GM21786 (cell line): ENCODE measurements around the gene CDK14.

ENCODE experiments used
- ATAC-seq: cut with Tn5 transposase; IDR thresholded peaks from one replicate; pipeline ENCODE4 v1.9.1; 2021; ENCODE audit not compliant: unreplicated experiment

Gene CDK14

DNA sequence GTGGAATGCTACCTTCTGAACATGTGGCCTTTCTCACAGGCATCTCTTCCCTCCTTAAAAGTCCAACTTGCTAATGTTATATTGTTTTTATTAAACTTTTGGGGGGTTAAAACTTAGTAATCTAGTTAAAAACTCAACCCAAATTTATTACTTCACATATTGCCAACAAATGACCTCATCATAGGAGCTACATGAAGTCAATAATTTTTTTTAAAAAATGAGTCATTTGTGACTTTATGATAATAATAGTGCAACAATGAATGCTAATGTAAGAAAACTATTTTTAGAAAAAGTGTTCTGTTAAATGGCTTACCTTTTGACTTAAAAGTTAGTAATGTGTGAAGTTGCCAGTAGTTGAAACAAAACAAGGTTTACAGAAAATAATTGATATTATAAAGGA lies 342.2 kb downstream of the CDK14 start:
- no peak for ATAC-seq

DNA sequence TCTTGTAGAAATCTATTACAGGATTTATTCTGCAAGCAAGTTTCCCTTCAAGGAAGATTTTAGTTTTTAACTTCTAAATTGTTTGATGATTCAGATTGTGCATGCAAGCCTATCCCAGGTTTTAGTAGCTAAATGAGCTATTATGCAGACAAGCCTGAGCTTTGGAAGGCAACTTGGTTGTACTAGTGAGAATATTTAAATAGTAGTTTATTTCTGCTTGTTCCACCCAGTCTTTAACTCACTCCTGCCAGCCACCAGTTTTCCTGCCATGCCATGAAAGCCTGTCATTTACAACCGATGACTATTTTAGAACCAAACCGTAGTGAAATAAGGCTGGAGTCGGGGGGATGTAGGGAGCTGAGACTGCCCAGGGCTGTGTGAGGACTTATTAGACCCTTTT lies 343.5 kb downstream of the CDK14 start:
- no peak for ATAC-seq

DNA sequence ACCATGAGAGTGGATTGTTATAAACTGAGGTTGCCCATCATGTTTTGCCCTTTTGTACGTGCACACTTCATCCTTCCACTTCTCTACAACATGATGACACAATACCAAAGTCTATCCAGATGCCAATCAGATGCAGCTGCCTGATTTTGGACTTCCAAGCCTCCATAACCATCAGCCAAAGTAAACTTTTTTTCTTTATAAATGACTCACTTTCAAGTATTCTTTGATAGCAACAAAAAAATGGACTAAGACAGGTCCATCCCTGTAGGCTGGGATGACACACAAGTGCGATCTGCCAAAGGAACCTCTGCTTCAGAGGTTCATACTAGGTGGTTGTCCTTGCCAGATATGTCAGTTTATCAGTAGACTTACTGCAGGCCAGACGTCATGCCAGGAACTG lies 347.9 kb downstream of the CDK14 start:
- ATAC-seq: no peak

DNA sequence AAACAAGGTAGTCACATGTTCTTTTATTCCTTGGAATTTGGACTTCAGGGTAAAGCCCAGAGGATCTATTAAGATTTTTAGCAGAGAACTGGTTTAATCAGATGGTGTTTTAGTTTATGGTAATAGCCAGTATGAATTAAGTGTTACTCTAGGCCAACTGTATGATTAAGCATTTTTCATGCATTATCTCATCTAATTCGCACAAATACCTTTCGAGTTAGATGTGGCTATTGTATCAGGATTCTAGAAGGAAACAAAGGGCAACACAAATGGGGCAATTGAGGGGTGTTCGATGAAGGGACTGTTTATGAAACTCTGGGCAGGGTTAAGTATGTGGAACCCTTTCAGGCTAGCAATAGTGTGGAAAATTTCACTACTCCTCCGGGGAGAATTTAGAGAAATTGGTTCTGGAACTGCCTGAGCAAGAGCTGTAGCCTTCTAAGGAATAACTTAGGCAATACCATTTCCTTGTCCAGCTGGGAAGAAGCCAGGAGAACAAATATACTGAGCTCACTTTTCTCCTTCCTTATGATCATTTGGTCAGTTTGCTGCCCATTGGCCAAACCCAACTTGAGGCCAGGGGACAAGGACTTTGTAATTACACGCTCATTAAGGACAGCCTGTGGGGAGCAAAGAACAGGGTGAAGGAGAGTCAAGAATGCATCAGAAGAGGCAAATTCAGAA lies 349.1 kb downstream of the CDK14 start:
- ATAC-seq: no peak

DNA sequence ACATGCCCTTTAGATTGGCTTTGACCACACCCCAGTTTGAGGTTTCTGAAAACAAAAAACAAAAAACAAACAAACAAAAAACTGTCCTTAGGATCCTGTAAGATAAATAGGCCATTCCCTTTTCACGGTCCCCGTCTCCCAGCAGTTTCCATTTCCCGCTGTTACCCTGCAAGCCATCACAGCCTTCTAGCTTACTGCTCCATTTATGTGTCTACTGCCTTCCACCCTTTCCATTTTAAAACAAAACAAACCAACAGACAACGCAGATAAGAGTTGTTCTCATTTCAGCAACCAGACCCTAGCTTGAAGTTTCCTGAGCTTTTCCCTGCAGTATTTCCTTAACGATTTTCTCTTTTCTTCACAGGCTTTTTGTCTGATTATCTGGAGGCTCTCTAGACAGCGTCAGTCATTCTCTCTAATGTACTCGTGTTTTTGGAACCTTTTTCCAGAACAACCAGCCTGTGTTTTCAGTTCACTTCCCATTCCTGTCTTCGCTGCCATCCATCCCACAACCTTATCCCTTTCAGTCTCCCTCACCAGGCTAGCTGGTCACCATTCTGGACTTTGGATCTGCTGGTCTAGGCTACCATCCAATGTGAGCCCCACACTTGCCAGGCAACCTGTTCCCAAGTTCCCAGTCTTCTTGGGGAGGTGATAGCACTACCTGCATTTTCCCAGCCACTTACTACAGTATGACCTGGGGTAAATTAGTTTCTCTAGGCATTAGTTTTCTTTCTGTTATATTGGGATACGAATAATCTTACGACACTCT lies 350.8 kb downstream of the CDK14 start:
- no peak for ATAC-seq

DNA sequence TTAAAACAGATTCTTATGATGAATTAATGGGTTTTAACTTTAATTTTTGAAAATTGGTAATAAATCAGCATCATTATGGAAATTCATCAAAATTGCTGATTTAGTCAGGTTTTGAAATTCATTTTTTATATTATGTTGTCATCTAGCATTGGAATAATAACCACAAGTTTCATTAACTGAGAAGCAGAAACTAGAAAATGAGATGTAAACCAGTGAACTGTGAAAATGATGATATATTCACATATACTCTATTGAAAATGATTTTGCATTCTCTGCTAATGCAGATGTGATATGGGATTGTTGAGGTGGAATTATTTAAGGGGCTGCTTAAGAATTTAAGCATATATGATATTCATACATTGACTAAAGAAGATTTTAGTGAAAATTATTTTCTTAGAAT lies 352.0 kb downstream of the CDK14 start:
- no peak for ATAC-seq

DNA sequence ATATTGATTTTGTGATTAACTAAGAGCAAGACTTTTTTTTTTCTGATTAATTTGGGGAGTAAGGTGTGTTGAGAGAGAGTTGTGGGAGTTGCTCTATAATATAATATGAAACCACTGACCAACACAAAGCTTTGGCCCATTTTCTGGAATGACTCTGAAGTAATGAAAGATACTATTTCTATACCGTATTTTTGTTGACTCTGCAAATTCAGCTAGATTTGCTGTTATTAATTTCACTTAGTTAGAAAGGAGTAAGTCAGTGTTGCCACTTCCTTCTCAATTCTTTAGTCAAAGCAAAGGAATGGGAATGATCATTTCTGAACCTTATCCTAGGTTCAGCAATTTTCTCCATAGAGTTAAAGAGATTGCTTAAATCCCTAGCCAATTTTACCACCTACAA lies 355.1 kb downstream of the CDK14 start:
- ATAC-seq: no peak

DNA sequence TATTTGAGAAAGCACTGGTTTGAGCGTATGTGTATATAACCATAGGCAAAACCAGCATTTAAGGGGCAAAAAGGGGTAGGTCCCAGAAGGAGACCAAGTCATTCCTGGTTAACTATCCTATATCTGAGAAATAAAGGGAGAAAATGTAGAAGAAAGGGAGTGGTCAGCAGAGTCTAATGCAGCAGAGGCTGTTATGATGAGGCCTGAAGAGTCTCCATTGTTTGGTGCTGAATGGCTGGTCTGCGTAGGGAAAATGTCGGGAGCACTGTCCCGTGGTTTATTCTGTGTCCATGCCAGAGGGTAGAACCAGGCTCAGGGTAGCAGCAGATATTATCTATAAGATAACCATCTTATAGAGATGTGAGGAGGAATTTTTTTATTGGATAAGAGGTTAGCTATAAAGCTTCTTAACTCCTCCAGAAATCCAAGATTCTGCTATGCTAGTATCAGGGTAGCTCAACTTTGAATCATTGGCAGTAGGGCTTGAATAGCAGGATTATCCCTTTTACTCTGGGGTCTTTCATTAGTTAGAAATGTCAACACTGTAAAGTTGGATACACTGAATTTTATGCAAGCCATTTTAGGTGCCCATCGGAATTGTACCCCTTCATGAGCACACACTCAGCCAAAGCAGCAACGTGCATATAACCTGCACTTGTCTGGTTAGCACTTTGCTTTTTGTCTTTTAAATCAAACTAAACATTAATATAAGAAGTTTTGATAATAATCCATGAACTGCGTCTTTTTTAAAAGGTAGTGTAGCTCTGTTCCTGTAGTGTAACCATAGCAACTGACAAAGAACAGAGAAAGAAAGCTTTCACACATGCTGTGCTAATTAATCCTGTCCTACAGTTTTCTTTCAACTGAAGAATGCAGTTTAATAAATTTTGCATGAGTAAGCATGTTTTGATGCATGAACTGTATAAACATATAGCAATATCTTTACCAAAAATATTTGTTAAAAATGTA lies 356.1 kb downstream of the CDK14 start:
- ATAC-seq: no peak

DNA sequence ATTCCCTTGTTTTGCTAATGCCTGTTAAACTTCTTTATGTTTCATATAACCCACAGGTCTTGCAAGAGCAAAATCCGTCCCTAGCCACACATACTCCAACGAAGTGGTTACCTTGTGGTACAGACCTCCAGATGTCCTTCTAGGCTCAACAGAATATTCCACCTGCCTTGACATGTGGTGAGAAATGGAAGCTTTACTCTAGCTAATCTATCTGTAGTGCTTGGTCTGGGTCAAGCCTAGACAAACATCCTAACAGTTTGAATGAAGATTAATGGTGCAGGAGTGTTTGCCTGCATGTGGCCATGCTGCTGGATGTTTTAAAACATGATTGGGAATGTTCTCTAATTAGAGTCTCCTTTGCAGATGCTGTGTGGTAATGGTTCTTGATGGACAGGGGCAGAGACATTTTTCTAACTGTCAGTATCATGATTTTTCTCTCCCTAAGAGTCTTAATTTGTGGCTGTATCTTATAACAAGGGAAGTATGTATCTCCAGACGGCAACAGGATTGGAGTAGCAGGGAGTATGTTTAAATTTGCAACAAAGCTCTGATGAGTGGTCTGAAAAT lies 359.6 kb downstream of the CDK14 start:
- ATAC-seq: no peak

DNA sequence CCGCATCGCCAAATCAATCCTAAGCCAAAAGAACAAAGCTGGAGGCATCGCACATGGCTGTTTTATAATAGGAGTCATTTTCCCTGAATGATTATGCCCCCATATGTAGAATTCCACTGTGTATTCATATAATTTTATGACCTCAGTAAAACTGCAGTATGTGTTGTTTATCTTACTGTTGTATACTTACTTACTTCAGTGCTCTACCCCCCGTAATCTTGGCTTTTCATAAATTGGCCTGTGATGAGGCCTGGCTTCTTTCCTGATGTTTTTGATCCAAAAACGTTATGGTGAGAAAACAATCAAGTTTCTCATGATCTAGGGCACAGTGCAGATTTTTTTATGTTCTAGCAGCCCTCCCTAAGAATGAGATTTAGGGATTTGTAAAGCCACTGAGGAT lies 361.8 kb downstream of the CDK14 start:
- no peak for ATAC-seq

DNA sequence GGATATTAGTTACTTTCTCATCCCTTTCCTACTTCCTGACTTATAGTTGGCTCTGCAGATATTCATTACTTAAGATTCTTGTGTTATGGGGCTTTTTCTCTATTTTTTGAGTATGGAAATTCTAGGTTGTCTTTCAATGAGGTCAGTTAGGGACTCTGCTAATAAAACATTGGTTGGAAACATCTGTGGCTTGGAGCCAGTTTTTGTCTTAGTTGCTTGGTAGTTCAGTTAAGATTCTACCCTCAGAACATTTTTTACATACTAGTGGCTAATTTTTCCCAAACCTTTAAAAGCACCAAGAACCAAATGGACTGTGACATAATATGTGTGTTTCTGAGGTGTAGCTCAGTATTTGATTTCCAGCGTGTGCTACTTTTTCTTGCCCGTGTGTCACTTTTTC lies 362.5 kb downstream of the CDK14 start:
- ATAC-seq: no peak

DNA sequence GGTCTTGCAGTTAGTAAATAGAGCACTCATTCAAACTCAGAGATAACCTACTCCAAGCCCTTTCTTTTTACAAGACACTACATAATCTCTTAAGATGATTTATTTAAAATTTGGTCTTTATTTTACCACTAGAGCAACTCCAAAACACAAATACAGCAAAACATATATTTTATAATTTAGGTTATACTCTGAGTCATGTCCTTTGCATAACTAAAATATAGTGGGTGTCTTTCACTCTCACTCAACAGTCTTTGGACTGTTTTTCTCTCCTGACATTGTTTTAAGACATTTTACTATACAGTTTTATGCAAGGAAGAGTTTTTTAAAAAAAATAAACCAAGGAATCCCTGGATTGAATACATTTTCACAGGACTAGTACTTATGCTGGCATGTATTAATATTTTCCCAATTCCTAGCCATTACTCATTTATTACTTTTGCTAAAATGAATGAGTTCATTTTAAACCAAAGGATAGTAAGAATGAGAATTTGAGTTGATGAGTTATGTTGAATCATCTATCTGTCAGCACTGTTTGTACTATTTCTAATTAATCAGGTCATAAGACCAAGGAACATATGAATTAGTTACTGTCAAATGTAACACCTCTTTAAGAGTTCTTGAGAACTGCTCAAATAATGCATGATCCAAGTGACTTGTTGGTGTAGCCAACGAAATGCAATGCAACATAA lies 365.1 kb downstream of the CDK14 start:
- no peak for ATAC-seq

DNA sequence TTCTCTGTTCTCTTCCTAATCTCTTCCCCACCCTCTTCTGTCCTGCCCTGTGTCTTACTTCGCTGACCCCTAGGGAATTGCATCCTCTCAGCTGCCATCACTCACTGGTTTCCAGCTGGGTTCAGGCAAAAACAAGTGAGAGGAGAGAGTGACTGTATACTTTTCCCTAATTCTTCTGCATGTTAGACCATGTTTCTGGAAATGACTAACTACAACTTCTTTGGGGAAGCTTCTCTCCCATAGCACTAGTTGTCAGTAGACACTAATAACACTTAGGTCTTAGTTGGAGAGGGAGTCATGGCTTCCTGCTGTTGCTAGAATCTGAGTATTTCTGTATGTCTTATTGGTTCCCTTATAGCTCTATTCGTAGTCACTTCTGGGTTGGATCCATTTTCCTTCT lies 369.1 kb downstream of the CDK14 start:
- no peak for ATAC-seq

DNA sequence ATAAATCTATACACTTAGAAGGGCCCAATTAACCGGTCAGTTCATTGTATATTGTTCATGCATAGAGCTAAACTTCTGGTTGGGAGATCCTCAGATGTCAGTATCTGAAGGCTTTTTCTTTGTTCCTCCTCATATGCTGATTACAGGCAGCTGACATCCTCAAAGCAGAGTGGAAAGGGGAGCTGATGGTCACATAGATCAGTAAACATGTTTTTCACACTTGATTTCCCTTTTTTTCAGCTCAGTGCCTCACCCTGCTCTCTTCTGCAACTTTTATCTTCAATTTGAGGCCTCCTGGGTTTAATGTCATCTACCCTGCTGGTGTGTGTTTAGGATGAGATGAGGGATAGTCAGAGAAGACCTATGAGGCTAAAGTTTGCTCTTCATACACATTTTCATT lies 370.2 kb downstream of the CDK14 start:
- ATAC-seq: no peak

DNA sequence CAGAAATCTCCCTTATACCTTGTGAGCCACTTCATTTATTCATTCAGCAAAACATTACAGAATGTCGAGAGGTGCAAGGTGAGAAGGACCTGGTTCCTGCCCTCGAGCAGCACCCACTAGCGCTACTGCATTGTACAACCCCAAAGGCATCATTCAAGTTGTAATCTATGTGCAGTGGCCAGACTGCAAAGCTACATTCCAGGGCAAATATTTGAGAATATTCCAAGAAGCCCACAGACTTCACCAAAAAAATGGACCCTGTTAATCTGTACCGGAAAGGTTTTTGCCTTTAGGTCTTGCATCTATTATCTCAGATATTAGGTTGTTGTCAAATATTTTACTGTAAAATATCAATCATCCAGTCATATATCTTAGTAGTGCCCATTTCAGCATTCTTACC lies 372.8 kb downstream of the CDK14 start:
- no peak for ATAC-seq

DNA sequence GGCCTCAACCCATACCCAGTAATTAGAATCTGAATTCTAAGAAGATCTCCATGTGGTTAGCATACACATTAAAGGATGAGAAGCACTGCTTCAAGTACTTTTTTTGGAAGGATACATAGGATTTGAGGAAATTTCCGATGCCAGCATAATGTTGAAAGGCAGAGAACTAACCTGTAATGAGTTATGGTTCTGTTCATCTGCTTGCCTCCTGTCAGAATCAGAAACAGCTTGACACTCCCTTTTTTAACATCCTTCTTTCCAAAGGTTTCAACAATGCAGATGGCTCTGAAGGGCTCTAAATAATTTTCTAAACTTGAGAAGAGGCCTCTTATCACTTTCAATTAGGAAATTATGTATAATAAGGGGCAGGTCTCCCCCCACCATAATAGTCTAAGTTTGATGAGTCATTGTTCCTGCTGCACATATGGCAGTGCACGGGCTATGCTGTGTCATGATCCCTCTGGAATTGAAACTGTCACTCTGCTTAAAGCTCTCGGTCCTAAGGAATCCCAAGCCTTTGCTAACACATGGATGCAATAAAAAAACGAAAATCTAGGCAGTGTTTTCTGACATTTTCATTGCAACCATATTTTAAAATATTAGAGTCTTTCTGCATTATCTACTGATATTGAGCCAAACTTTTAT lies 376.9 kb downstream of the CDK14 start:
- no peak for ATAC-seq

DNA sequence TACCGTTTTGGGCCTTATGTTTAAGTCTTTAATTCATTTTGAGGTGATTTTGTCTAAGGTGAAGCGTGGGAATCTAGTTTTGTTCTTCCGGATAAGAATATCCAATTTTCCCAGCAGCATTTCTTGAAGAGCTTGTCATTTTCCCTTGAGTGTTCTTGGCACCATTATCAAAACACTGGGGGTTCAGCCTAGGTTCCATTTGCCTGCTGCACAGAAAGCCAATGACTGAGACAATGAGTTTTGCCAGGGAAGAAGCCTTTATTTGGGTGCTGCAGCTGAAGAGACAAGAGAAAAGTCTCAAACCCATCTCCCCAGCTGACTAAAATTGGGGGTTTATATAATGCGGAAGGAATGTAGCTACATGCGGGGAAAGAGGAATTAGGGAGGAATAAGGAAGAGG lies 380.9 kb downstream of the CDK14 start:
- ATAC-seq: no peak

DNA sequence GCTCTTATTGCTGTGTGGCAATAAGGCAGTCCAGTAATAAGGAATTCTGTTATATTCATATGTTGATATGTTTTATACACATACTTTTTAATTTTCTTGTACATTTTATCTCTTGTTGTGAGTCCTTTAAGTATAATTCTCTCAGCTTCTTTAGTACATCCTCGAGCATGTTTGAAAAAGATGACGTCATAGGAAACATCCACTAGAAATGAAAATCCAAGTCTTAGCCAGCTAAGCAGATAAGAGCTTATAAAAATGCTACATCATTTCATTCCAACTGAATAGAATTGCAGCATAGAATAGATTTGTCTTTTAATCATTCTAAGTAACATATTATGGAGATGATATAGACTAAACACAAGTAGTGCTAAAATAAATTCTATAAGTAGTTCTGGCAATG lies 384.4 kb downstream of the CDK14 start:
- ATAC-seq: no peak

DNA sequence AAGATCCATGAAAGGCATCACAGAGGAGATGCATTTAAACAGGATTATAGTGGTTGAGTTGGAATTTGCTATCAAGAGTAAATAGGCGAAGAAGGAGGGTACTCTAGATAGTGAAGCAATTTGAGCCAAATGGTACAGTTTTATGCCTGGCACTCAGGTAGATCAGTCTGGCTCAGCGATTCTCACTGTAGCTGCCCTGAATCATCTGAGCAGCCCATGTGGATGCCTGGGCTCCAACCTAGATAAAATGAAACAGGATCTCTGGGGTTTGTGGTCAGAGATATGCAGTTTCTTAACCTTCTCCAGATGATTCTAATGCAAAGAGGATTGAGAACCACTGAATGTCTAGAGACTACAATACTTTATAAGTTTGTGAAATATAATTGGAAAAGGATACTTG lies 386.1 kb downstream of the CDK14 start:
- no peak for ATAC-seq

DNA sequence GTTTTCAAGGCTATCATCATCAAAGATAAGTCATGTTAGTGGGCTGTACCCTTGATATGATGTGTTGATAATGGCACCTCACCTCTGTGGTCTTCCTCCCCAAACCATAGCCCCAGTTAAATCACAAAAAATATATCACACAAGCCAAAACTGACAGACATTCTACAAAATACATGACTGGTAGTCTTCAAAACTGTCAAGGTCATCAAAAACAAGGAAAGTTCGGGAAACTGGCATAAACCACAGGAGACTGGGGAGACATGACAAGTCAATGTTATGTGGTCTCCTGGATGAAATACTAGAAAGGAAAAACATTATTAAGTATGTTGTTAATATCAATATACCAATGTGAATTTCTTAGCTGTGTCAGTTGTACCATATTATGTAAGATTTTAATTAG lies 388.6 kb downstream of the CDK14 start:
- no peak for ATAC-seq
